PC-3 (cell line): ENCODE data around the gene C1GALT1. TPM values are rescaled to one million over a fixed set of nuclear protein-coding genes. Genes with fewer than 3 reads are reported as not detected.

Experiments used
- ATAC-seq: fragments of 200-7000 bp; cut with Tn5 transposase; 2 replicates; pipeline ENCODE4 v1.9.1; 2020; ENCODE audit warnings: mild to moderate bottlenecking, moderate library complexity
- BruUV-seq: library from RNA; stranded (reverse); fragments of 400-500 nt; replicated peaks from 2 replicates; lab custom pipeline; 2021; lab: Mats Ljungman, UMichigan
- CTCF ChIA-PET: fragments of 300-600 bp; sonication (Branson Sonifier 250); formaldehyde crosslinking; loops from one replicate; lab custom pipeline; 2022; ENCODE audit warnings: antibody characterized with exemption; lab: Charles Lee
- POLR2A ChIA-PET: fragments of 300-600 bp; sonication (Branson Sonifier 250); formaldehyde crosslinking; loops from one replicate; lab custom pipeline; 2022; ENCODE audit warnings: antibody characterized with exemption; ENCODE audit not compliant: unreplicated experiment; lab: Charles Lee
- DNase-seq: peaks from one replicate; pipeline ENCODE4 v3.0.0-alpha.2; 2015
- H2AFZ ChIP-seq: fragments of 300-600 bp; sonication (generic); 2 replicates; pipeline ENCODE4 v1.6.0; 2016; ENCODE audit warnings: antibody characterized with exemption, low read length
- H3F3A ChIP-seq: fragments of 300-600 bp; sonication (generic); one replicate; pipeline ENCODE4 v1.6.0; 2017; ENCODE audit warnings: antibody characterized with exemption, low read length, control low read depth, mild to moderate bottlenecking; ENCODE audit not compliant: unreplicated experiment
- H3K27ac ChIP-seq: fragments of 300-600 bp; sonication (generic); 2 replicates; pipeline ENCODE4 v1.5.1; 2016; ENCODE audit warnings: mild to moderate bottlenecking, low read length
- H3K27me3 ChIP-seq: fragments of 300-600 bp; sonication (generic); 2 replicates; pipeline ENCODE4 v1.6.1; 2016; ENCODE audit warnings: low read length, mixed read lengths
- H3K36me3 ChIP-seq: fragments of 300-600 bp; sonication (generic); 2 replicates; pipeline ENCODE4 v1.6.1; 2016; ENCODE audit warnings: low read depth, mixed run types, low read length, mixed read lengths
- H3K4me1 ChIP-seq: fragments of 300-600 bp; sonication (generic); 2 replicates; pipeline ENCODE4 v1.5.1; 2016; ENCODE audit warnings: low read length; ENCODE audit not compliant: insufficient read depth
- H3K4me2 ChIP-seq: fragments of 300-600 bp; sonication (generic); 2 replicates; pipeline ENCODE4 v1.6.0; 2016; ENCODE audit warnings: low read length
- H3K4me3 ChIP-seq: fragments of 300-600 bp; sonication (generic); 2 replicates; pipeline ENCODE4 v1.5.1; 2016; ENCODE audit warnings: mild to moderate bottlenecking, low read length, mixed read lengths
- H3K79me2 ChIP-seq: fragments of 300-600 bp; sonication (generic); 2 replicates; pipeline ENCODE4 v1.6.1; 2017; ENCODE audit warnings: low read length, mixed read lengths
- H3K9ac ChIP-seq: fragments of 300-600 bp; sonication (generic); 2 replicates; pipeline ENCODE4 v1.6.0; 2016; ENCODE audit warnings: mild to moderate bottlenecking, low read length
- H3K9me2 ChIP-seq: fragments of 300-600 bp; sonication (generic); replicated peaks from 2 replicates; pipeline ENCODE4 v1.6.1; 2016; ENCODE audit warnings: mixed run types, low read length, mixed read lengths
- H3K9me3 ChIP-seq: fragments of 300-600 bp; sonication (generic); 2 replicates; pipeline ENCODE4 v1.6.1; 2016; ENCODE audit warnings: low read length, mixed read lengths
- H4K20me1 ChIP-seq: fragments of 300-600 bp; sonication (generic); 2 replicates; pipeline ENCODE4 v1.6.1; 2016; ENCODE audit warnings: low read length, mixed read lengths
- EZH2 ChIP-seq: fragments of 300-600 bp; sonication (generic); IDR thresholded peaks from one replicate; pipeline ENCODE4 v1.6.1; 2017; ENCODE audit warnings: antibody characterized with exemption, mild to moderate bottlenecking, low read length; ENCODE audit not compliant: unreplicated experiment
- EZH2phosphoT487 ChIP-seq: fragments of 300-600 bp; sonication (generic); IDR thresholded peaks from 2 replicates; pipeline ENCODE4 v1.6.1; 2018; ENCODE audit warnings: mild to moderate bottlenecking, antibody characterized with exemption, low read length, borderline replicate concordance
- intact Hi-C: fragments of 100-400 bp; cut with micrococcal nuclease; formaldehyde crosslinking; loops from 2 replicates; pipeline ENCODE4 v1.9.0; 2023
- total RNA-seq: library from RNA; depleted of rRNA; stranded (reverse); fragments of >200 nt; gene quantifications from 2 replicates; pipeline ENCODE4 v1.2.3, GENCODE V29; 2014
- TF ChIP-seq, protein P1 (sequence below): fragments of 300-600 bp; sonication (generic); conservative IDR thresholded peaks from 2 replicates; pipeline ENCODE4 v1.5.1; 2017; ENCODE audit warnings: antibody characterized with exemption, low read depth, mild to moderate bottlenecking, low read length

The C1GALT1 gene
- total RNA-seq, 1 experiment from 2014 or later: 32.3 TPM

DNA sequence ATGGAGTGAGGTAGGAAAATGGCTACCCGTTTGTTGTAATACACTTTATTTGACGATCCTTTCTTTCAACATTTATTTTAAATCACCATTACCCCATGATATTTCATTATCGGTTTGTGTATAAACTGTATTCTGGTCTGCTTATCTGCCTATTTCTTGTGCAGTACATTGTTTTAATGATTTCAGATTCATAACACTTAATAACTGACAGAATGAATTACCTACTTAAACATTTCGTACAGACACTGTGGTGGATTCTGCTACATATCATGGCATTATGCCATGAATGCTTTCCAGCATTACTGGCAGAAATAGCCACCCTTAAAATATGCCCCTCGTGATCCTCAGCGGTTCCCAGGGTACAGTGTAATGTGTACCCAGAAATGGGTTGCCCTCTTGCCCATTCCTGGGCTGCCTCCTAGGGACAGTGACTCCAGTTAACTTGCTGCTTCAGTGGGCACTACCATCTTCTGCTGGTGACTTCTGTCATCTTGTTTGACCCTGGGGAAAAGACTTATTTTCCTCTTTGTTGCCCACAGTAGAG is 74.5 kb downstream of the C1GALT1 start:
- Histone ChIP-seq H3F3A (no peaks in the 10 kb centered on the region), H3K4me1 (0 out of 2 replicates have a peak, but pooled peaks cover 4% of the 10 kb centered on the region), H3K9me2 (no peaks in the 10 kb centered on the region), H3K27me3 (no peaks in the 10 kb centered on the region), H3K4me3 (no peak overlapping the region), H3K9me3 (no peaks in the 10 kb centered on the region), H3K79me2 (no peaks in the 10 kb centered on the region), H3K9ac (no peak overlapping the region), H3K4me2 (no peak overlapping the region), H2AFZ (no peak overlapping the region), H3K27ac (no peak overlapping the region), H3K36me3 (no peaks in the 10 kb centered on the region), H4K20me1 (no peaks in the 10 kb centered on the region)
- ChIA-PET POLR2A (no interaction called here), CTCF (no interaction called here)
- BruUV-seq: no TSS peak
- intact Hi-C loops: no loop called here
- ATAC-seq (no peak), DNase-seq (no peak)
- TF ChIP-seq EZH2: no peak
- TF ChIP-seq EZH2phosphoT487: no peak
- TF ChIP-seq, protein P1, sequence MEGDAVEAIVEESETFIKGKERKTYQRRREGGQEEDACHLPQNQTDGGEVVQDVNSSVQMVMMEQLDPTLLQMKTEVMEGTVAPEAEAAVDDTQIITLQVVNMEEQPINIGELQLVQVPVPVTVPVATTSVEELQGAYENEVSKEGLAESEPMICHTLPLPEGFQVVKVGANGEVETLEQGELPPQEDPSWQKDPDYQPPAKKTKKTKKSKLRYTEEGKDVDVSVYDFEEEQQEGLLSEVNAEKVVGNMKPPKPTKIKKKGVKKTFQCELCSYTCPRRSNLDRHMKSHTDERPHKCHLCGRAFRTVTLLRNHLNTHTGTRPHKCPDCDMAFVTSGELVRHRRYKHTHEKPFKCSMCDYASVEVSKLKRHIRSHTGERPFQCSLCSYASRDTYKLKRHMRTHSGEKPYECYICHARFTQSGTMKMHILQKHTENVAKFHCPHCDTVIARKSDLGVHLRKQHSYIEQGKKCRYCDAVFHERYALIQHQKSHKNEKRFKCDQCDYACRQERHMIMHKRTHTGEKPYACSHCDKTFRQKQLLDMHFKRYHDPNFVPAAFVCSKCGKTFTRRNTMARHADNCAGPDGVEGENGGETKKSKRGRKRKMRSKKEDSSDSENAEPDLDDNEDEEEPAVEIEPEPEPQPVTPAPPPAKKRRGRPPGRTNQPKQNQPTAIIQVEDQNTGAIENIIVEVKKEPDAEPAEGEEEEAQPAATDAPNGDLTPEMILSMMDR: no peak

DNA sequence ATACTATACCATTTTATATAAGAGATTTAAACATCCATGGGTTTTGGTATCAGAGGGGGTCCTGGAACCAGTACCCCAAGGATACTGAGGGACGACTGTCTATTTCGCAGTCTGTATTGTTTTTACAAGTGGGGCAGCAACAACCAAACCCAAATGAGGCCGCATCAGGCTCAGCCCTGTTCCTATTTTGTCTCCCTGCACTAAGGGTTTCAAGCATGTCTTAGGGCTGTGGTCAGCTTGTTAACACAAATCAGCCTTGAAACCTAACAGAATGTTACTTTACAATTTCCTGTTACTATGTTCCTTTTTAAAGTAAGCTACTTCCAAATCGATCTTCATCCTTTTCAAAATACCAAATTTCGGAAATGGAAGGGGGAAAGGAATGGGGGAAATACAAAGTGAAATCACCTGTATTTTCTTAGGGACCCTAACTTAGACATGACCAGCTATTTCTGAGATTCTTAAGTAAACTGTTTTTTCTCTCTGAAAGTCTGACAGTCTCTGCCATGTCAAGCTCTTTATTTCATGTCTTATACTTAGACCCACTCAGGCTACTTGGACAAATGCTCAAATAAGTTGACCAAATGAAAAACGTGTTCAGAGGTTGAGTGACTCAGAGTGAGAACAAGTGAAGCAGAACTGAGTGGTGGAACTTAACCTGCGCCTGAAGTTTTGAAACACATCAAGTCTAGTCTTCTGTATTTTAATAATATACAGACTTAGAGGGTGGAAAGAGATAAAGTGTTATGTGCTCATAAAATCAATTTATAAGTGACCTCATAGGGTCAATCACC is 75.8 kb downstream of the C1GALT1 start:
- H4K20me1 ChIP-seq: no peaks in the 10 kb centered on the region
- no peak overlapping the region for H3K4me3 ChIP-seq
- H2AFZ ChIP-seq: no peak overlapping the region
- H3K9me2 ChIP-seq: no peaks in the 10 kb centered on the region
- H3K27me3 ChIP-seq: no peaks in the 10 kb centered on the region
- no peaks in the 10 kb centered on the region for H3K79me2 ChIP-seq
- BruUV-seq: no TSS peak
- no peak overlapping the region for H3K9ac ChIP-seq
- peak; percentile 23 for DNase-seq
- H3K4me2 ChIP-seq: no peak overlapping the region
- no peak overlapping the region for H3K27ac ChIP-seq
- H3K36me3 ChIP-seq: no peaks in the 10 kb centered on the region
- no peak for ATAC-seq
- no peaks in the 10 kb centered on the region for H3K9me3 ChIP-seq
- intact Hi-C loops: no loop called here
- ChIA-PET CTCF (no interaction called here), POLR2A (no interaction called here)
- H3F3A ChIP-seq: no peaks in the 10 kb centered on the region
- TF ChIP-seq EZH2 (no peak), EZH2phosphoT487 (no peak)
- TF ChIP-seq, protein P1: no peak
- H3K4me1 ChIP-seq: 0 out of 2 replicates have a peak, but pooled peaks cover 4% of the 10 kb centered on the region

DNA sequence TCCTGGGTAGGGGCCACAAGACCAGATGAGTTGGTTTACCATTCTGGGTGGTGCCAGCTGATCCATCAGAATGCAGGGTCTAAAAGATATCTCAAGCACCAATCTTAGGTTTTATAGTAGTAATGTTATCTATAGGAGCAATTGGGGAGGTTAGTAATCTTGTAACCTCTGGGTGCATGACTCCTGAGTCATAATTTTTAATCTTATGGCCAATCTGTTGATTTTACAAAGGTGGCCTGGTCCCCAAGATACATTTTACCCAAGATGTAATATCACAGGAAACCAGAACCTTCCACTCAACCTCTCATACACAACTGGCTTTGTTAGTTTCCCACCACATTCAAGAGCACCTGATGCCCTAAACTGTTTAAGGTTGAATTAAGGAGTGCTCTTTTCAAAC is 79.5 kb downstream of the C1GALT1 start:
- Histone ChIP-seq H3K9me3 (no peaks in the 10 kb centered on the region), H3K79me2 (no peaks in the 10 kb centered on the region), H3K4me1 (0 out of 2 replicates have a peak, but pooled peaks cover 4% of the 10 kb centered on the region), H3K4me3 (no peak overlapping the region), H4K20me1 (no peaks in the 10 kb centered on the region), H3K27me3 (no peaks in the 10 kb centered on the region), H3K9me2 (no peaks in the 10 kb centered on the region), H3F3A (no peaks in the 10 kb centered on the region), H2AFZ (no peak overlapping the region), H3K36me3 (no peaks in the 10 kb centered on the region), H3K9ac (no peak overlapping the region), H3K27ac (no peak overlapping the region), H3K4me2 (no peak overlapping the region)
- ATAC-seq: no peak
- TF ChIP-seq EZH2phosphoT487 (no peak), EZH2 (no peak)
- TF ChIP-seq, protein P1: no peak
- no peak for DNase-seq
- CTCF ChIA-PET: no interaction called here
- BruUV-seq: no TSS peak
- POLR2A ChIA-PET: interaction anchor here (0.6 kb wide), 1 partner anchor 84 kb away, joined by 5 read pairs; no protein-coding TSS in a partner anchor
- intact Hi-C loops: no loop called here
